ENCODE results near the gene NMRAL1. TPM values are rescaled to one million over a fixed set of nuclear protein-coding genes. Genes with fewer than 3 reads are reported as not detected.

Gene NMRAL1
- total RNA-seq, 3 donors from 2014 or later (not counting 1 experiment from before 2014, with no cell fraction given), result 66.6 to 71.2 (median 69.8) TPM

DNA sequence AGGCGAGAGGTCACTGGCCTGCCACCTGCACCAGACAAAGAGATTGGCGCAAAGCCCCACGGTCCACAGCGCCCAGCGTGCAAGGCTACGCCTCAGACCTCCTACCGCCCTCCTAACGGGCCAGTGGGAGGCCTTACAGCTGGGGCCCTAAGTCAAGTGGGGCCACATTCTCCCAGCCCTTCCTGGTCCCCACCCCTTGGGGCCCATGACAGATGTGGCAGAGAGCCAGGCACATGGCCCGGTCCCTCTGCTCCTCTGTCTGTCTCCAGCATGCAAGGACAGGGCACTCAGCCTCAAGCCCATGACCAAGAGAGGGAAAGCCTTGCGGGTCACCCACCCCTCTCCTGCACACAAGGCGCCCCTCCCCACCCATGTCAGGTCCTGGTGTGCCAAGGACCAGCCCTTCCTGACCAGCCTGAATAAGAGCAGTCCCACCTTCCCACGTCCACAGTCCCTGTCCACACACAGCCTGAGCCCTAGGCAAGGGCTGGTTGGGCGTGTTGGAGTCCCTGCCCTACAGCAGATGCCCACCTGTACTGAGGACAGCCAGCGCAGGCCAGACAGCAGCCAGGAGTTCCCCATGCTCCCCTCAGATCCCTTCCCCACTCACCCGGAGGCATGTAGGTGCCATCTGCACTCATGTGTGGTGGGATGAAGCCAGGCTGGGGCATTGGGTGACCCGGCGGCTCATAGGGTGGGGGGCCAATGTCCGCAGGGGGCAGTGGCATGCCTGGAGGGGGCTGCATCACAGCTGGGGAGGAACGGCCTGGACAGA is 38.8 kb upstream of the NMRAL1 start:
- intact Hi-C loops (cut with micrococcal nuclease), result no loop called here
- Histone ChIP-seq H3K27me3 (ENCODE audit: control insufficient read depth, insufficient read depth, low read length) (no peaks in the 10 kb centered on the region), H3K4me1 (ENCODE audit: control insufficient read depth, insufficient read depth, low read length) (peaks cover 78% of the 10 kb centered on the region), H3K27ac (ENCODE audit: low read length) (peak overlapping the region; percentile 91), H3K9me3 (ENCODE audit: control insufficient read depth, insufficient read depth, low read length) (no peaks in the 10 kb centered on the region), H3K4me3 (ENCODE audit: low read length) (no peak overlapping the region), H3K36me3 (ENCODE audit: control insufficient read depth, insufficient read depth, low read length) (peaks cover 45% of the 10 kb centered on the region)
- peak overlapping the region; percentile 93 to 98 for H3K27ac Mint-ChIP-seq
- H3K27me3 Mint-ChIP-seq (ENCODE audit: low read depth in 2 of 2), result no peaks in the 10 kb centered on the region
- TF ChIP-seq, protein P1, sequence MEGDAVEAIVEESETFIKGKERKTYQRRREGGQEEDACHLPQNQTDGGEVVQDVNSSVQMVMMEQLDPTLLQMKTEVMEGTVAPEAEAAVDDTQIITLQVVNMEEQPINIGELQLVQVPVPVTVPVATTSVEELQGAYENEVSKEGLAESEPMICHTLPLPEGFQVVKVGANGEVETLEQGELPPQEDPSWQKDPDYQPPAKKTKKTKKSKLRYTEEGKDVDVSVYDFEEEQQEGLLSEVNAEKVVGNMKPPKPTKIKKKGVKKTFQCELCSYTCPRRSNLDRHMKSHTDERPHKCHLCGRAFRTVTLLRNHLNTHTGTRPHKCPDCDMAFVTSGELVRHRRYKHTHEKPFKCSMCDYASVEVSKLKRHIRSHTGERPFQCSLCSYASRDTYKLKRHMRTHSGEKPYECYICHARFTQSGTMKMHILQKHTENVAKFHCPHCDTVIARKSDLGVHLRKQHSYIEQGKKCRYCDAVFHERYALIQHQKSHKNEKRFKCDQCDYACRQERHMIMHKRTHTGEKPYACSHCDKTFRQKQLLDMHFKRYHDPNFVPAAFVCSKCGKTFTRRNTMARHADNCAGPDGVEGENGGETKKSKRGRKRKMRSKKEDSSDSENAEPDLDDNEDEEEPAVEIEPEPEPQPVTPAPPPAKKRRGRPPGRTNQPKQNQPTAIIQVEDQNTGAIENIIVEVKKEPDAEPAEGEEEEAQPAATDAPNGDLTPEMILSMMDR (IDR thresholded peaks at IDR 0.05), result no peak
- DNase-seq (no peak), ATAC-seq (no peak)
- no peaks in the 10 kb centered on the region for H3K36me3 Mint-ChIP-seq
- no peak overlapping the region for H3K4me3 Mint-ChIP-seq
- no peaks in the 10 kb centered on the region for H3K9me3 Mint-ChIP-seq
- 90% methylated on average over 19 of the region's 19 CpGs for WGBS (ENCODE audit: insufficient coverage)
- peaks cover 58 to 65% of the 10 kb centered on the region in 2 donors for H3K4me1 Mint-ChIP-seq

DNA sequence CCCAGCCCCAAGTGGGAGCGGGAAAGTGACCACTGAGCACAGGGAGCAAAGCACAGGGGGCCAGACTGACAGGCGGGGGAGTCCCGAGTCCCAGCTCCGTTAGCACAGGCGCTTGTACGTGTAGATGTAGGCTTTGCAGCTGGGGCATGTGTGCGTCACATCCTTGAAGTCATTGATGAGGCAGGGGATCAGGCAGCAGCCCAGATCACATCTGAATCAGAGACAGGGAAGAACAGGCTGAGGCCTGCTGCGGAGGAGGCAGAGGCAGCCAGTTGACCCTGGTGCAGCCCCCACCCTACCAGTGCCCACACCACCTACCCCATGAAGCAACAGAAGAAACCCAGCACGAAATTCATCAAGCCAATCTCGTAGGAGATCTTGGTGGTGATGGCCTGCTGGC is 38.0 kb upstream of the NMRAL1 start:
- H3K4me1 ChIP-seq (ENCODE audit: control insufficient read depth, insufficient read depth, low read length), result peaks cover 80% of the 10 kb centered on the region

DNA sequence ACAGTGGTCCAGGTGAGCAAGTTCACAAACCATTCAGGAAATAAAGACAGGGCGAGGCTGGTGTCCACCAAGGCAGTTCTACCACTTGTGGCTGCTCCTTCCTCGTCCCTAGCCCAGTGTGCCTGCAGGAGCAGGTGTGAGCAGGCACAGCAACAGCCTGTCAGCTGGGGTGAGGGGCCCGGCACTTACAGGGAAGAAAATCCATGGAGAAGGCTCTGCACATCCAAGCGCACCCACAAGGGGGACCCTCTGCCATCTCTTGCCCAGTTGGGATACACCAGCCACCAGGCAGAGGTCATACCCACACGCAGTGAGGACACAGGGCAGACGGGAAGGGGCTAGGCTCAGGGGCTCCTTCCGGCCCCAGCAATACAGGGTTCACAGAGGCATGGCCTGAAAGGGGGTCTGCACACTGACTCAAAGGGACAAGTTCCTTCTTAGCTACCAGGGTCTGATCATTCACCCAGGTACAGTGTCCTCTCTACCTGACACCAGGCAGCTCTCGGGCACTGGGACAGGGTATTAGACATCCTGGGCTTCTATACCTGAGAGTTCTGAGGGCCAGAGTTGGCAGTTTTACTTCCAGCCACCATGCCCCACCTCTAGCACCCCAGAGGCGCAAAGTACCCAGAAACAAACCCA is 37.1 kb upstream of the NMRAL1 start:
- H3K4me3 Mint-ChIP-seq, result peak overlapping the region; percentile 71
- H3K27ac Mint-ChIP-seq, result peak overlapping the region; percentile 93 to 98
- Histone ChIP-seq H3K27ac (ENCODE audit: low read length) (peak overlapping the region; percentile 55), H3K4me3 (ENCODE audit: low read length) (no peak overlapping the region), H3K9me3 (ENCODE audit: control insufficient read depth, insufficient read depth, low read length) (no peaks in the 10 kb centered on the region), H3K4me1 (ENCODE audit: control insufficient read depth, insufficient read depth, low read length) (peaks cover 81% of the 10 kb centered on the region), H3K36me3 (ENCODE audit: control insufficient read depth, insufficient read depth, low read length) (peaks cover 61% of the 10 kb centered on the region), H3K27me3 (ENCODE audit: control insufficient read depth, insufficient read depth, low read length) (no peaks in the 10 kb centered on the region)
- intact Hi-C loops (cut with micrococcal nuclease), result no loop called here
- no peaks in the 10 kb centered on the region for H3K27me3 Mint-ChIP-seq (ENCODE audit: low read depth in 2 of 2)
- WGBS (ENCODE audit: insufficient coverage), result 74% methylated on average over 9 of the region's 9 CpGs
- ATAC-seq (no peak), DNase-seq (peak in 1 of 2 donors; percentile 30)
- no peaks in the 10 kb centered on the region for H3K36me3 Mint-ChIP-seq
- H3K4me1 Mint-ChIP-seq, result peaks cover 59 to 76% of the 10 kb centered on the region in 2 donors
- TF ChIP-seq, protein P1 (IDR thresholded peaks at IDR 0.05), result no peak
- no peaks in the 10 kb centered on the region for H3K9me3 Mint-ChIP-seq

More for the DNA sequence above, 38.0 kb upstream of the NMRAL1 start:
- Mint-ChIP-seq H3K27ac (peak overlapping the region; percentile 93 to 98), H3K4me1 (peaks cover 55 to 71% of the 10 kb centered on the region in 2 donors), H3K4me3 (peak overlapping the region; percentile 57), H3K9me3 (no peaks in the 10 kb centered on the region), H3K36me3 (no peaks in the 10 kb centered on the region), H3K27me3 (ENCODE audit: low read depth in 2 of 2) (no peaks in the 10 kb centered on the region)
- no peak for ATAC-seq
- Histone ChIP-seq H3K27ac (ENCODE audit: low read length) (peak overlapping the region; percentile 55), H3K27me3 (ENCODE audit: control insufficient read depth, insufficient read depth, low read length) (no peaks in the 10 kb centered on the region), H3K36me3 (ENCODE audit: control insufficient read depth, insufficient read depth, low read length) (peaks cover 53% of the 10 kb centered on the region), H3K9me3 (ENCODE audit: control insufficient read depth, insufficient read depth, low read length) (no peaks in the 10 kb centered on the region), H3K4me3 (ENCODE audit: low read length) (no peak overlapping the region)
- 90% methylated on average over 10 of the region's 10 CpGs for WGBS (ENCODE audit: insufficient coverage)
- no peak for DNase-seq
- intact Hi-C loops (cut with micrococcal nuclease), result no loop called here
- TF ChIP-seq, protein P1 (IDR thresholded peaks at IDR 0.05), result no peak
